Heart right ventricle (tissue), 16 donors: Measurements from ENCODE around the gene CXCL8. TPM values are rescaled to one million over a fixed set of nuclear protein-coding genes. Genes with fewer than 3 reads are reported as not detected.

Experiments used
- ATAC-seq, 8 donors: fragments of 200-7000 bp; cut with Tn5 transposase; one replicate each; pipeline ENCODE4 v1.9.1; 2020; ENCODE audit warnings: mild to moderate bottlenecking in 8 of 8, moderate library complexity in 8 of 8, moderate number of reproducible peaks in 1 of 8
- DNase-seq, 2 donors: peaks; one replicate each; pipeline ENCODE4 v3.0.0-alpha.2; 2020
- H3K27ac ChIP-seq, 10 donors: fragments of 200-600 bp; sonication (generic) in 2 of 10; one replicate each; pipeline versions ENCODE4 v1.5.0 to v1.8.0; 2020 to 2022; ENCODE audit warnings: mild to moderate bottlenecking in 3 of 10
- H3K27me3 ChIP-seq, 7 donors: fragments of 200-600 bp; one replicate each; pipeline ENCODE4 v1.8.0; 2021 to 2022; ENCODE audit warnings: mild to moderate bottlenecking in 2 of 7
- H3K36me3 ChIP-seq, 9 donors: fragments of 200-600 bp; sonication (generic) in 1 of 9; one replicate each; pipeline versions ENCODE4 v1.5.0 to v1.8.0; 2020 to 2022; ENCODE audit warnings: mild to moderate bottlenecking in 2 of 9
- H3K4me1 ChIP-seq, 9 donors: fragments of 200-600 bp; sonication (generic) in 1 of 9; one replicate each; pipeline versions ENCODE4 v1.5.0 to v1.8.0; 2020 to 2022; ENCODE audit warnings: mild to moderate bottlenecking in 4 of 9
- H3K4me3 ChIP-seq, 10 donors: fragments of 200-600 bp; sonication (generic) in 2 of 10; one replicate each; pipeline versions ENCODE4 v1.5.0 to v1.8.0; 2020 to 2022; ENCODE audit warnings: mild to moderate bottlenecking in 7 of 10, moderate library complexity in 2 of 10
- H3K9me3 ChIP-seq, 11 donors: fragments of 200-600 bp in 10 of 11; sonication (generic) in 2 of 11; one replicate each; pipeline versions ENCODE4 v1.5.0 to v1.8.0; 2013 to 2022; ENCODE audit warnings: mild to moderate bottlenecking in 2 of 11, control low read depth in 1 of 11, moderate library complexity in 1 of 11
- CTCF ChIP-seq, 9 donors: fragments of 200-600 bp; sonication (generic) in 2 of 9; IDR thresholded peaks; one replicate each; pipeline versions ENCODE4 v1.5.0 to v1.8.0; 2021 to 2022; ENCODE audit warnings: antibody characterized with exemption in 9 of 9, mild to moderate bottlenecking in 5 of 9, moderate library complexity in 1 of 9
- WGBS, 2 donors: extraction: QIAGEN DNeasy Blood & Tissue Kit; methylation state at CpG; one replicate each; pipeline ENCODE4 v1.1.7; 2013; ENCODE audit warnings: inconsistent platforms in 1 of 2; 5-methylcytosine and 5-hydroxymethylcytosine counted together
- intact Hi-C, 10 donors: fragments of 100-400 bp; cut with DNase I; formaldehyde crosslinking; loops; one replicate each; pipeline versions ENCODE4 v1.11.1 to v1.14.2; 2022
- polyA plus RNA-seq, 2 donors: library from polyadenylated mRNA; stranded (reverse); fragments of 200-250 nt; gene quantifications; one replicate each; pipeline ENCODE4 v1.2.3, GENCODE V29; 2013
- total RNA-seq, 10 donors: library from RNA; stranded (reverse); fragmentation: NEBNext Ultra II Directional in 3 of 10; extraction: Animal tissue kit (Norgen Biotek cat#: 25700) in 3 of 10; gene quantifications; one replicate each; pipeline versions ENCODE4 v1.2.1 to v1.2.4, GENCODE V29; 2021 to 2023
- donor health status: Arrhythmogenic right ventricular cardiomyopathy.
- donor health status: ischemic (EF 13 %, LVEDD 7.1; RV severe dilation, severe dysfunction).
- donor health status: healthy with polysubstance abuse.
- donor health status: DM: no; HTN: yes; CAD: no.
- donor health status: DM: no; HTN: no; CAD: no.
- donor health status: ischemic (EF 25% LVEDD 6.9; RV normal size, moderate dysfunction).
- donor health status: ischemic (EF 25% LVEDD 5.7; RV mildly dilated, moderate dysfunction).
- donor health status: healthy.
- donor health status: DM: yes; HTN: yes; CAD: no.
- donor health status: Ischemic cardiomyopathy.
- donor health status: ischemic (EF 35%, LVEDD 5.7; RV mildly dilated, moderate dysfunction).
- donor health status: nonischemic (EF 11% LVEDD 7.7; RV severe dilation, severe dysfunction).
- donor health status: DM: yes; HTN: yes; CAD: no.
- donor health status: PGD.
- donor health status: ischemic (EF 29% LVEDD 5.4; RV normal size, mild dysfunction).
- donor health status: nonischemic (EF 23%, LVEDD 6.1; RV moderate dilation, normal function).

Gene CXCL8
- total and polyA plus RNA-seq, 12 donors = 0.23 to 19.3 (median 0.72) TPM; not detected in 1

- Histone ChIP-seq H3K36me3 (no peaks in the 10 kb centered on the region), H3K4me1 (peaks cover 0 to 10% (median under 1%) of the 10 kb centered on the region in 9 donors), H3K9me3 (no peaks in the 10 kb centered on the region), H3K4me3 (no peak overlapping the region), H3K27me3 (no peaks in the 10 kb centered on the region), H3K27ac (no peak overlapping the region)
- no peak for DNase-seq
- TF ChIP-seq CTCF (IDR thresholded peaks at IDR 0.05) = no peak
- 93 to 94% methylated on average over 2 of the region's 2 CpGs for WGBS, 2 donors
- intact Hi-C loops = no loop called here
- ATAC-seq = no peak
These were observed 47.7 kb upstream of the CXCL8 start for GRCh38 chr4:73692701-73693100.

GRCh38 chr4:73693811-73694210, 46.6 kb upstream of the CXCL8 start:
- 65 to 84% methylated on average over 1 of the region's 1 CpG for WGBS, 2 donors
- Histone ChIP-seq H3K9me3 (no peaks in the 10 kb centered on the region), H3K27ac (no peak overlapping the region), H3K27me3 (no peaks in the 10 kb centered on the region), H3K4me3 (no peak overlapping the region), H3K36me3 (no peaks in the 10 kb centered on the region), H3K4me1 (peaks cover 0 to 15% (median 12%) of the 10 kb centered on the region in 9 donors)
- ATAC-seq = no peak
- intact Hi-C loops = no loop called here
- TF ChIP-seq CTCF (IDR thresholded peaks at IDR 0.05) = no peak
- no peak for DNase-seq

GRCh38 chr4:73698217-73698616, 42.2 kb upstream of the CXCL8 start:
- ATAC-seq = peak in 7 of 8 donors; percentile 69 to 92 (median 87)
- no peak for TF ChIP-seq CTCF (IDR thresholded peaks at IDR 0.05)

GRCh38 chr4:73701116-73701515, 39.3 kb upstream of the CXCL8 start:
- TF ChIP-seq CTCF (IDR thresholded peaks at IDR 0.05) = no peak
- no peaks in the 10 kb centered on the region for H3K9me3 ChIP-seq
- H3K4me1 ChIP-seq = peaks cover 0 to 36% (median 29%) of the 10 kb centered on the region in 9 donors
- H3K27ac ChIP-seq = no peak overlapping the region
- 77 to 84% methylated on average over 5 of the region's 5 CpGs for WGBS, 2 donors
- no peak overlapping the region for H3K4me3 ChIP-seq
- DNase-seq (no peak), ATAC-seq (no peak)
- H3K27me3 ChIP-seq = no peaks in the 10 kb centered on the region
- no peaks in the 10 kb centered on the region for H3K36me3 ChIP-seq
- intact Hi-C loops = no loop called here

More at GRCh38 chr4:73698217-73698616, 42.2 kb upstream of the CXCL8 start:
- Histone ChIP-seq H3K4me3 (no peak overlapping the region), H3K27ac (peak overlapping the region in 2 of 10 donors; percentile 42 to 46), H3K27me3 (no peaks in the 10 kb centered on the region), H3K36me3 (no peaks in the 10 kb centered on the region), H3K9me3 (no peaks in the 10 kb centered on the region), H3K4me1 (peaks cover 0 to 17% (median 13%) of the 10 kb centered on the region in 9 donors)
- no peak for DNase-seq
- intact Hi-C loops = no loop called here
- WGBS, 2 donors = 40 to 57% methylated on average over 2 of the region's 2 CpGs
